ENCODE measurements around the gene TRIP11. TPM values are rescaled to one million over a fixed set of nuclear protein-coding genes. Genes with fewer than 3 reads are reported as not detected.

TRIP11 gene
- polyA plus RNA-seq, 3 donors, result 6.1 to 15.6 (median 13.4) TPM

GRCh38 chr14:92039063-92039718 lies 668 bp downstream of the TRIP11 start:
- Histone ChIP-seq H3K4me3 (replicated peaks in 1 of 3; ENCODE audit: low read depth in 2 of 3, low read length in 3 of 3) (peak overlapping the region; percentile 86 to 97 (median 87)), H3K27me3 (ENCODE audit: control insufficient read depth in 2 of 2, insufficient read depth in 2 of 2, low read length in 2 of 2) (no peaks in the 10 kb centered on the region), H3K27ac (ENCODE audit: low read depth in 1 of 2, low read length in 2 of 2) (peak overlapping the region; percentile 97 to 99), H3K79me2 (ENCODE audit: insufficient read depth, low read length) (peaks cover 60% of the 10 kb centered on the region), H3K9ac (ENCODE audit: insufficient read depth, low read length, poor library complexity, severe bottlenecking) (peak overlapping the region; percentile 98), H3K36me3 (replicated peaks in 1 of 2; ENCODE audit: control insufficient read depth in 1 of 2, insufficient read depth in 2 of 2, low read length in 2 of 2) (peaks cover 0 to 15% of the 10 kb centered on the region in 2 donors), H3K4me2 (replicated peaks; ENCODE audit: extremely low read depth, low read length, poor library complexity, severe bottlenecking) (peak overlapping the region; percentile 93), H3K4me1 (ENCODE audit: control insufficient read depth in 1 of 2, insufficient read depth in 2 of 2, low read length in 2 of 2) (peaks cover 24 to 34% of the 10 kb centered on the region in 2 donors), H2AFZ (ENCODE audit: insufficient read depth, low read depth, low read length, poor library complexity, severe bottlenecking) (peak overlapping the region; percentile 94), H4K20me1 (ENCODE audit: insufficient read depth, low read length) (peaks cover 14% of the 10 kb centered on the region), H3K9me3 (replicated peaks in 1 of 2; ENCODE audit: control insufficient read depth in 1 of 2, insufficient read depth in 1 of 2, low read length in 2 of 2) (no peaks in the 10 kb centered on the region)
- peak overlapping the region; percentile 92 to 99 (median 99) for H3K27ac Mint-ChIP-seq
- no peak for TF ChIP-seq CTCF (IDR thresholded peaks at IDR 0.05)
- H3K36me3 Mint-ChIP-seq, result peaks cover 0 to 4% of the 10 kb centered on the region in 2 donors
- H3K27me3 Mint-ChIP-seq (ENCODE audit: low read depth in 3 of 3), result no peaks in the 10 kb centered on the region
- H3K4me1 Mint-ChIP-seq, result peaks cover 34% of the 10 kb centered on the region
- DNase-seq, result peak in 1 of 3 donors; percentile 24
- H3K9me3 Mint-ChIP-seq, result peaks cover 0 to 3% (median 0%) of the 10 kb centered on the region in 7 donors
- WGBS (ENCODE audit: insufficient coverage), result 0% methylated on average over 11 of the region's 22 CpGs
- peak overlapping the region; percentile 95 to 96 for H3K4me3 Mint-ChIP-seq
- intact Hi-C loops (cut with micrococcal nuclease), result no loop called here

GRCh38 chr14:92037989-92038388 lies 1.9 kb downstream of the TRIP11 start:
- no peak overlapping the region for H3K27ac ChIP-seq (ENCODE audit: low read depth in 1 of 2, low read length in 2 of 2)
- WGBS (ENCODE audit: insufficient coverage), result 86% methylated on average over 1 of the region's 3 CpGs
- no peak for TF ChIP-seq CTCF (IDR thresholded peaks at IDR 0.05)

More at GRCh38 chr14:92037989-92038388, 1.9 kb downstream of the TRIP11 start:
- DNase-seq, result no peak
- intact Hi-C loops (cut with micrococcal nuclease), result no loop called here
- H3K4me1 Mint-ChIP-seq, result peaks cover 34% of the 10 kb centered on the region
- H3K4me1 ChIP-seq (ENCODE audit: control insufficient read depth in 1 of 2, insufficient read depth in 2 of 2, low read length in 2 of 2), result peaks cover 24 to 34% of the 10 kb centered on the region in 2 donors
- H3K4me3 ChIP-seq (replicated peaks in 1 of 3; ENCODE audit: low read depth in 2 of 3, low read length in 3 of 3), result no peak overlapping the region
- peak overlapping the region; percentile 93 for H3K4me2 ChIP-seq (replicated peaks; ENCODE audit: extremely low read depth, low read length, poor library complexity, severe bottlenecking)
- peaks cover 61% of the 10 kb centered on the region for H3K79me2 ChIP-seq (ENCODE audit: insufficient read depth, low read length)
- no peak overlapping the region for H3K4me3 Mint-ChIP-seq
- no peaks in the 10 kb centered on the region for H3K27me3 ChIP-seq (ENCODE audit: control insufficient read depth in 2 of 2, insufficient read depth in 2 of 2, low read length in 2 of 2)
- no peaks in the 10 kb centered on the region for H3K9me3 ChIP-seq (replicated peaks in 1 of 2; ENCODE audit: control insufficient read depth in 1 of 2, insufficient read depth in 1 of 2, low read length in 2 of 2)
- peaks cover 23% of the 10 kb centered on the region for H4K20me1 ChIP-seq (ENCODE audit: insufficient read depth, low read length)
- H3K9me3 Mint-ChIP-seq, result peaks cover 0 to 3% (median 0%) of the 10 kb centered on the region in 7 donors
- H3K27me3 Mint-ChIP-seq (ENCODE audit: low read depth in 3 of 3), result no peaks in the 10 kb centered on the region
- peaks cover 0 to 16% of the 10 kb centered on the region in 2 donors for H3K36me3 ChIP-seq (replicated peaks in 1 of 2; ENCODE audit: control insufficient read depth in 1 of 2, insufficient read depth in 2 of 2, low read length in 2 of 2)
- no peak overlapping the region for H3K9ac ChIP-seq (ENCODE audit: insufficient read depth, low read length, poor library complexity, severe bottlenecking)
- peaks cover 4 to 11% of the 10 kb centered on the region in 2 donors for H3K36me3 Mint-ChIP-seq
- H2AFZ ChIP-seq (ENCODE audit: insufficient read depth, low read depth, low read length, poor library complexity, severe bottlenecking), result no peak overlapping the region
- H3K27ac Mint-ChIP-seq, result peak overlapping the region in 2 of 7 donors; percentile 9 to 66
